PFSK-1 (cell line): ENCODE data around the gene ATG3.

Source experiments
- FOXP2 ChIP-seq: optimal IDR thresholded peaks from 2 replicates; pipeline ENCODE3; 2011; ENCODE audit warnings: borderline replicate concordance, control low read depth, inconsistent platforms; ENCODE audit not compliant: insufficient read depth; ENCODE audit errors: extremely low read length, extremely low read depth
- POLR2AphosphoS5 ChIP-seq: IDR thresholded peaks from 2 replicates; pipeline ENCODE4 v1.6.1; 2012; ENCODE audit warnings: low read depth, mild to moderate bottlenecking, control low read depth, low read length, moderate library complexity
- REST ChIP-seq, 2 experiments: IDR thresholded peaks; 2 replicates each; pipeline versions ENCODE4 v1.6.1 to v1.8.0; 2011 to 2012; ENCODE audit warnings: low read depth in 2 of 2, low read length in 2 of 2, control low read depth in 1 of 2, inconsistent platforms in 1 of 2, mild to moderate bottlenecking in 1 of 2, moderate library complexity in 1 of 2; ENCODE audit not compliant: insufficient read depth in 1 of 2
- SIN3A ChIP-seq: IDR thresholded peaks from 2 replicates; pipeline ENCODE4 v1.6.1; 2012; ENCODE audit warnings: mild to moderate bottlenecking, low read length, moderate library complexity, borderline replicate concordance; ENCODE audit not compliant: insufficient read depth
- TAF1 ChIP-seq: IDR thresholded peaks from 2 replicates; pipeline ENCODE4 v1.6.1; 2012; ENCODE audit warnings: low read length, control low read depth, borderline replicate concordance; ENCODE audit not compliant: insufficient read depth

- TF ChIP-seq POLR2AphosphoS5 (no peak), REST (IDR thresholded peaks at IDR 0.05; ENCODE audit: insufficient read depth in 1 of 2, low read depth in 2 of 2, low read length in 2 of 2) (no peak), TAF1 (no peak), SIN3A (no peak), FOXP2 (no peak)
Observed at GRCh38 chr3:112491373-112491772, 70.4 kb downstream of the ATG3 start.
